Mesenteric fat pad (tissue), 1 donor: ENCODE measurements around the gene KCNK4. TPM values are rescaled to one million over a fixed set of nuclear protein-coding genes. Genes with fewer than 3 reads are reported as not detected.

Source experiments
- DNase-seq: peaks from one replicate; pipeline ENCODE4 v3.0.0-alpha.2; 2020; ENCODE audit warnings: low spot score
- total RNA-seq: library from RNA; stranded (reverse); fragmentation: NEBNext Ultra II Directional; extraction: Animal tissue kit (Norgen Biotek cat#: 25700); gene quantifications from one replicate; pipeline ENCODE4 v1.2.1, GENCODE V29; 2021
- donor health status: DM: yes; HTN: yes; CAD: no.

Gene KCNK4
- total RNA-seq, 1 donor from 2014 or later: not detected

DNA sequence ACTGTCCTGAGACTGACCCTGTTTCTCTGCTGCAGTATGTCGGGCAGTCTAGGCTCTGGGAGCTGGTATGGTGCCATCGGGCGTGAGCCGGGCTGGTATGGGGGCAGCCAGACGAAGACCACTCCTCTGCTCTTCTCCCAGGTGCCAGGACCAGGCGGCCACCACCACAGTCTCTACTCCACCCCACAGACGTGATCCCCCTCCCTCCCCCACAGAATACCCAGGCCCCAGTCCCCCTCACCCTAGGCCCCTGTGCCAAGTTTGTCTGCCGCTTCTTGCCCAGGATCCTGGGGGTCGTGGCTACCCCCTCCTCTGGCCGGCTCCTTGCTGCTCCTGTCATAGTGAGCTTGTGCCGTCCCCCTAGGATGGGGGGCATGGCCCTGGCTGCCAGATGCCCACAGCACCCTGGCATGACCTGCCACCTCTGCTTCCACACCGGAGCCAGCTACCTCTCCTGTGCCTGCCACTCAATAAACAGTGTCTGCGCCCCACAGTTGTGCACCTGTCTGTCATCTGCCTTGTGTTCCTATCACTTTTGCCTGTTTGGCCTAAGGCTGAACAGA, 2.0 kb upstream of the KCNK4 start:
- DNase-seq: no peak

DNA sequence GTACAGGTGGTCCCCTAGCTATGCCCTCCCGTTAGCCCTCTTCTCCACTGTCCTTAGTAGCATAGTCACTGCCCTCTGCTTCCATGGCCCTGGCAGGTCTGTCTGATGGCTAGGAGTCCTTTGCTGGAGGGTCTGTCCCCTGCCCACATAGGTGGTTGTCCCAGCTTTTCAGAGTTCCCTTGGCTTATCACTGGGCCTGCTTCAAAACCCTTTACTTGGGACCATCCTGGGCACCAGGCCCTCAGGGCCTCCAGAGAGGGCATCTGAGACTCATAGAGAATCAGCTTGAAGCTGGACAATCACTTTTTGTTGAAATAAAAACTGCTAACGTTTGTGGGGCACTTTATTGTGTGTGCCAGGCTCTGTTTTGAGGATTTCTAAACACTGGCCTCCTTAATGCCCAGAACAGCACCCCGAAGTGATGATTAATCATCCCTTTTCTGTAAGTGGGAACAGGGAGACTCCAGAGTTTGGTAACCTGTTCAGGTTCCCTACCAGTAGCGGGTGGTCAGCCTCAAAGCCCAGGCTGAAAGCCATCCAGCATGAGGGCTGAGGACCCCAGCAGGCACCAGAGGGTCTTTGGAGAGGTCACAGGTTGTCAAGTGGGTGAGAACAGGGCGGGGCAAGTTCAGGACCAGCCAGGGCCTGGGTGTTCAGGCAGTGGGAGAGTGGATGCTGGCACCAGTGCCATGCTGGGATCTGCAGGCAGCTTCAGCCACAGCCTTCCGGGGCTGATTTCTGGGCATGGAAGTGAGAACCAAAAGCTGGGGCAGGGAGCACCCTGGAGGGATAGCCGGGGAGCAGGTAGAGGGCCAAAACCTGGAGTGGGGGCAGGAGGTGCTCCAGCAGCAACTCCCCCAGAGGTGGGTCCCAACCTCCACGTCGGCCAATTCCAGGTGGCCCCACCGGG, 495 bp upstream of the KCNK4 start:
- DNase-seq: no peak

DNA sequence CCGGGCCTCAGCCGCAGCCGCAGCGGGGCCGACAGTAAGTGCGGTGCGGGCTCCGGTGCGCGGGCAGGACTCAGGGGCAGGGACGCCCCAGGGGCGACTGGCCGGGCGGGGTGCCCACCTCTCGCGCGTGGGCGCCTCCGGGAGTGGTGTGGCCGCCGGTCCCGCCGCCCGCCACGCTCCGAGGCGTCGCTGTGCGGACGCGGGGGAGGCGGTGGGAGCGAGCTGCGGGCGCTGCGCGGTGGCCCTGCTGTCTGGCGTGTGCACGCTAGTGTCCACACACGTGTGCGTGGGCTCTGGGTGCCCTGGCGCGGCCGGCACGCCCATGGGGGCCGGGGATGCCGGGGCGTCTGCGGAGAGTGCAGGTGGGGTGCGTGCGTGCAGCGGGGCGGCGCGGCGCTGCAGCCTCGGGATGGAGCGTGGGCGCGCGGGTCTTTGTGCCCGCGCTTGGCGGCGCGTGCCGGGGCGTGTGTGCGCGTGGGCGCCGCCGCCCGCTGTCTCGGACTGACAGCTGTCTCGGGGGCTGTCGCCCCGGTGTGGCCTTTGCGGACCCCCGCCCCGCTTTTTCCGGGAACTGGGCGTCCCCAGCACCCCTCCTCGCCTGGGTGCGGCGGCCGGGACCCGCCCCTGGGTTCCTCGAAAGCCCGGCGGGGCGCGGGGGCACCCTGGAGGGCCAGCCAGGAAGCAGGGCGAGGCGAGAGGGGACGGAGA, 804 bp downstream of the KCNK4 start:
- no peak for DNase-seq

DNA sequence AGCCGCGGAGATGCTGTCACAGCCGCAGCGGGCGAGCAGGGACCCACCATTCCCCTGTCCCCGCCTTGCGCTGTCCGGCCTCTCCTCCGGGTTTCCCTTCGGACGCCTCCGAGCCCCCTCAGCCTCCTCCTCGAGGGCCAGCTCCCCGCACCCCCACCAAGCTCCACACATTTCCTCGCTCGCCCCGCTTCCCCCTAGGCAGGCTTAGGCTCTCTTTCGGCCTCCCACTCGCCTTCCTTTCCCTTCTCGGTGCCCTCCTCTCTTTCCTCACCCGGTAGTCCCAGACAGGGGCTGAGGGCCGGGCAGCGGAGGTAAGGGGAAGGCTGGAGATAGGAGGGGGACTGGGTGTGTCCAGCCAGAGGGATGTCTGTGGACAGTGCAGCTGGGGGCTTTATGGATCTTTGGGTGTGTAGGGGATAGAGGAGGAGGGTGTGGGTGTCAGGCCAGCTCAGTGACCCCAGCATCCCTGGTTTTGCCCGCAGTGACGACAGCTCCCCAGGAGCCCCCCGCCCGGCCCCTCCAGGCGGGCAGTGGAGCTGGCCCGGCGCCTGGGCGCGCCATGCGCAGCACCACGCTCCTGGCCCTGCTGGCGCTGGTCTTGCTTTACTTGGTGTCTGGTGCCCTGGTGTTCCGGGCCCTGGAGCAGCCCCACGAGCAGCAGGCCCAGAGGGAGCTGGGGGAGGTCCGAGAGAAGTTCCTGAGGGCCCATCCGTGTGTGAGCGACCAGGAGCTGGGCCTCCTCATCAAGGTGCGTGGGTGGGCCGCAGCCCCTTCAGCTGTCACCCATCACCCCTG, 1.6 kb downstream of the KCNK4 start:
- no peak for DNase-seq

DNA sequence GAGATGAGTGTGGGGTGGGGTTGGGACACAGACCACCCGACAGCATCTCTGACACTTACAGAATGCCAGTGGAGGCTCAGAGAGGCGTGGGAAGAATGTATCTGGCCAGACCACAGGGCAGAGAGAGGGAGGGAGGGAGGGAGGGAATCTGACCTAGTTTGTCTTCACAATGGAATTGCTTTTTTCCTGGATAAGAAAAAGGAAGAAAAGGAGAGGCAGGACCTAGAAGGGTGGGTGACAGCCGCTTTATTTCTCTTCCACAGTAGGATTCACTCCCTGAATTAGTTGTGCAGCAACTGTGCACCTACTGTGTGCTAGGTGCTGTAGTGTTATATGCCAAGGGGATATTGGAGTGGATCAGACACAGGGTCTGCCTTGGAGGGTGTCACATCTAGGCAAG, 3.7 kb downstream of the KCNK4 start:
- no peak for DNase-seq

DNA sequence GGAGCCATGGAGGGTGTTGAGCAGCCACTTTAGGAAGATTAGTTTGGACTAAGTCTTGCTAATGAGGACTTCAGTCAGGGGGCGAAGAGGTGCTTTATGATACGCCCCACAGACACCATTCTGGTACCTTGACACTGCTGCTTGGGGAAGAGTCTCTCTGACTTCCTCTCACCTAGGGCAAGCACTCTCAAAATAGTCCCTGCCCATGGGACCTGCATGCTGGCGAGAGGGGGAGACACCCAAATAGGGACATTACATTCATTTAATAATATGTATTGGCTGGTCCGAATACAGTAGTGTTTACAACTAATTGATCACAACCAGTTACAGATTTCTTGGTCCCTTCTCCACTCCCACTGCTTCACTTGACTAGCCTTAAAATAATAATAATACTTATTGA, 4.7 kb downstream of the KCNK4 start:
- no peak for DNase-seq

DNA sequence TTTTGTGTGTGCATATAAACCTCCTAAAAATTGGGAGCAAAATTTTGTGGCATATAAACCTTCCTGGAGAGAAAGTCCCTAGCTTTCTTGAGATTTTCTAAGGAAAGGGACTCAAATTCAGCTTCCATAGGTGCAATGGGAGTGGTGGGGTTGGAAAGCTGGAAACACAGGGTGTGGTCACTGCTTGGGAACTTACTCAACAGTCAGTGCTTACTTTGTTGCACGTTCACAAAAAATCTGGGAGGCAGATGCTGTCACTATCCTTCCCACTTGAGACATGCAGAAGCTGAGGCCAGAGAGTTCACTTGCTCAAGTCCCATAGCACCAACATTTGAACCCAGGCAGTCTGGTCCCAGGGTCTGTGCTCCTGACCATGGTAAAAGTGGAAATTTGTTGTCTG, 5.1 kb downstream of the KCNK4 start:
- DNase-seq: no peak

DNA sequence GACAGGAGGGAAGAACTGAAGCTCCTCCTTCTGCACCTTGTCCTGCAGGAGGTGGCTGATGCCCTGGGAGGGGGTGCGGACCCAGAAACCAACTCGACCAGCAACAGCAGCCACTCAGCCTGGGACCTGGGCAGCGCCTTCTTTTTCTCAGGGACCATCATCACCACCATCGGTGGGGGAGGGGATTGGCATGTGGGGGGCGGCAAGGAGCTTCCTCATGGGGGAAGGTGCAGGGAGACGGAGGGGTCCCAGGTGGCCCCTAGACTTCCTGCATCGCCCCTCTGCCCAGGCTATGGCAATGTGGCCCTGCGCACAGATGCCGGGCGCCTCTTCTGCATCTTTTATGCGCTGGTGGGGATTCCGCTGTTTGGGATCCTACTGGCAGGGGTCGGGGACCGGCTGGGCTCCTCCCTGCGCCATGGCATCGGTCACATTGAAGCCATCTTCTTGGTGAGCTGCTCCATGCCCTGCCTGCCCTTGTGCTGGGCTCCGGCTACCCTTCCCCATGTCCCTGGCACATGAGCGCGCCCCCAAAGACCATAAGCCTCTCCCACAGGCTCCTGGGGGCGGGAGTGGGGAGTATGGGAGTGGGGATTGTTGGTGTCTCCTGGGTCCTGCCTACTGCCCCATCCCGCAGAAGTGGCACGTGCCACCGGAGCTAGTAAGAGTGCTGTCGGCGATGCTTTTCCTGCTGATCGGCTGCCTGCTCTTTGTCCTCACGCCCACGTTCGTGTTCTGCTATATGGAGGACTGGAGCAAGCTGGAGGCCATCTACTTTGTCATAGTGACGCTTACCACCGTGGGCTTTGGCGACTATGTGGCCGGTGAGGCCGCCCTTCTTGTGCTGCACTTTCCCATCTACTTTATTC, 6.0 kb downstream of the KCNK4 start:
- DNase-seq: no peak

DNA sequence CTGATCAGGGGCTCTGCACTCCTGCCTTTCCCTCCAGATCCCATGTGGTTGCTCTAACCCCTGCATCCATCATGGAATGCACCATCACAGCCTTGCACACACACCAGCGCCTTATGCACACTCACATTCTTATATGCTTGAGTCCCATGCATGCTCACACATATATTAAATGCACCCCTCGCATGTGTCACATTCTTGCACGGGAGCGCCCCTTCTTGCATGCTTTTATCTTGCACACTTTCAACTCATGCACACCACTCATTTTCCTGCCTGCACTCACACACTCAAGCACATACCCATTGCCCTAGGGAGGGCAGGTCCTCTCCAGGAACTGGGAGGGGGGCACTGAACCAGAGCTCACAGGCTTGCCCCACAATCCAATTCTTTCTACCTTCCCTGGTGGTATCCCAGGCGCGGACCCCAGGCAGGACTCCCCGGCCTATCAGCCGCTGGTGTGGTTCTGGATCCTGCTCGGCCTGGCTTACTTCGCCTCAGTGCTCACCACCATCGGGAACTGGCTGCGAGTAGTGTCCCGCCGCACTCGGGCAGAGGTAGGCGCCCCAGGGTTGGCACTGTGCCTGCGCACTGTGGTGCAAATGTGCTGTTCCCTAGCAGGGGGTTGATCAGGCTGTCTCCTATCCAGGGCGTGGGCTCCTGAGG, 6.7 kb downstream of the KCNK4 start:
- no peak for DNase-seq

DNA sequence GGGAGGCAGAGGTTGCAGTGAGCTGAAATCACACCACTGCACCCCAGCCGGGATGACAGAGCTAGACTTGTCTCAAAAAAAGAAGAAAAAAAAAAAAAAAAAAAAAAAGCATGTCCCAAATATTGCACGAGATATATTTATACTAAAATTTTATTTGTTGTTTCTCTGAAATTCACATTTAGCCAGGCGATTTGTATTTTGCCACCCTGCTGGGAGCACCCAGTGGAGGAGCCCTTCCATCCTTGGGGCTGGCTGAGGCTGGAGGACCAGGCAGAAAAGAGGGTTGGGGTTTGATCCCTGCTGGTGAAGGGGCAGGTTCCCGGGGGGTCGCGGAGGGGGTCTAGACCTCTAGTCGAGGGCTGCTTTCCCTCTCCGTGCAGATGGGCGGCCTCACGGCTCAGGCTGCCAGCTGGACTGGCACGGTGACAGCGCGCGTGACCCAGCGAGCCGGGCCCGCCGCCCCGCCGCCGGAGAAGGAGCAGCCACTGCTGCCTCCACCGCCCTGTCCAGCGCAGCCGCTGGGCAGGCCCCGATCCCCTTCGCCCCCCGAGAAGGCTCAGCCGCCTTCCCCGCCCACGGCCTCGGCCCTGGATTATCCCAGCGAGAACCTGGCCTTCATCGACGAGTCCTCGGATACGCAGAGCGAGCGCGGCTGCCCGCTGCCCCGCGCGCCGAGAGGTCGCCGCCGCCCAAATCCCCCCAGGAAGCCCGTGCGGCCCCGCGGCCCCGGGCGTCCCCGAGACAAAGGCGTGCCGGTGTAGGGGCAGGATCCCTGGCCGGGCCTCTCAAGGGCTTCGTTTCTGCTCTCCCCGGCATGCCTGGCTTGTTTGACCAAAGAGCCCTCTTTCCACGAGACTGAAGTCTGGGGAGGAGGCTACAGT, 8.1 kb downstream of the KCNK4 start:
- no peak for DNase-seq

DNA sequence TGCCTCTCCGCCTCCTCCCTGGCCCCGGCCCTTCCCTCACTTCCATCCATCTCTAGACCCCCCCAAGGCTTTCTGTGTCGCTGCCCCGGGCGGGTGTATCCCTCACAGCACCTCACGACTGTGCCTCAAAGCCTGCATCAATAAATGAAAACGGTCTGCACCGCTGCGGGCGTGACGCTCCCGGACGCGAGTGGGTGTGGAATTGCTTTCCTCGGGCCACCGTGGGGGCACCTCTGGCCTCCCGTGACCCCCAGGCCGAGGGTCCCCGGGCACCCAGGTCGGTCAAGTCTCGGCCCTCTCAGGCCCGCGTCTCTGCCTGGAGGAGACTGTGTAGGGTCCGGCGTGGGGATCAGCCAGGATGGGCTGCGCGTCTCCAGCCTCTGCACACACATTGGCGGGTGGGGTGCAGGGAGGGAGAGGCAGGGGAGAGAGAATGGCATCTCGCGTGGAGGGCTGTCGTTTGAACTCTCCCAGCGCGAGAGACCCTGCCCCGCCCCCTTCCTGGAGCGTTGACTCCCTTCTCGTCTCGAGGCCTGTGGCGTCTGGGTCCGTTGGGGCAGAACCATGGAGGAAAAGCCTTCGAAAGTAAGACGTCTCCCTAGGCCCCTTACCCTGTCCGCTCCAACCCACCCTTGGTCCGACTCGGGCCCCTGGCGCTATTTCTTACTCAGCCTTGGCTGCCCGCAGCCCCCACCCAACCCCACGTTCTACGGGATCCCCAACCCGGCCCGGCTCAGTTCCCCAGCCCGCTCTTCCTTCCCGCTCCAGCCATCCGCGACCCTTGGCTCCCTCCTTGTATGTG, 8.9 kb downstream of the KCNK4 start, which contains the start of gene CATSPERZ:
Gene CATSPERZ (plus strand): TSS at position 512 of the 802 bp plus-strand sequence. CDS start 53 bp downstream, at position 565.
- DNase-seq: no peak

DNA sequence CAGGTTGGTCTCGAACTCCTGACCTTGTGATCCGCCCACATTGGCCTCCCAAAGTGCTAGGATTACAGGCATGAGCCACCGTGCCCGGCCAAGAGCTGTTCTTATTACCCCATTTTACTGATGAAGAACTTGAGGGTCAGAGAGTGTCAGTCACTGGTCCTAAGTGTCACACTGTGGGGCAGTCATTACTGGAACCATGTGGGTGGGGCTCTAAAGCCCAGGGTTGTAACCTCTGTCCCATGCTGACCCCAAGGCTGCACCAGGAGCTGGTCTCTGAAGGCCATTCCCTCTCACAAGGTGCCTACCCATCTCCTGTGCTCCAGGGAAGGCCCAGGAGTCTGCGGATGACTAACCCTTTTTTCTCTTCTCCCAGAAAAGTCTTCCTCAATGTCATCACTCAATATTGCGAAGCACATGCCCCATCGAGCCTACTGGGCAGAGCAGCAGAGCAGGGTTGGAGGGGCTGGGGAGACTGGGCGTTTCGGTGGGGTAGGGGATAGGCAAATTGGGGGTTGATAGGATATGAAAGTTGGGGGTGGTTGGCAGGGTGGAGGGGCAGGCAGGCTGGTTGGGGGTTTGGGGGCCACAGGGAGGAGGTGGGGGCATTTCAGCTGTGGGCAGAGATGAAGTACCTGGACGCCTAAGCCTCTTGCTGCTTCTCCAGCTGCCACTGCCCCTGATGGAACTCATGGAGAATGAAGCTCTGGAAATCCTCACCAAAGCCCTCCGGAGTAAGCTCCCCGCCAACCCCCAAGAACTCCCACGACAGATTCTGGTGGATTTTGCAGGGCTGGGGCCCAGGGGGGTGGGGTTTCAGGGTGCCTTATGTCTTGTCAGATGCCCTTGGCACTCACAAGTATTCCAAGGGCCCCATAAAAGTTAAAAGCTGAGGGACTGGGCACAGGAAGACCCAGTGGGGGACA, 12.3 kb downstream of the KCNK4 start:
- DNase-seq: no peak

DNA sequence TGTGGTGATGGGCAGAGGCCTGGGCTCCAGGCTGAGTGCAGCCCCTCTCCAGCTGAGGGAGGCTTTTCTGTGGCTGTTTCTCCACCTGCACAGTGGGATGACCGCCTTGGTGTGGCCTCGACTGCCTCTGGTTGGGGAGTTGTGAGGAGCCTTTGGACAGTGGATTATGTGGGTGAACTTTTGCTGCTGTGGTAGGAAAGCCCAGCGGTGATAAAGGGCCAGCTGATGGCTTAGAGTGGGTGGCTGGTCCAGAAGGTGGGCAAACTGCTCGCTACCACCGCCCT, 12.9 kb downstream of the KCNK4 start:
- DNase-seq: no peak

DNA sequence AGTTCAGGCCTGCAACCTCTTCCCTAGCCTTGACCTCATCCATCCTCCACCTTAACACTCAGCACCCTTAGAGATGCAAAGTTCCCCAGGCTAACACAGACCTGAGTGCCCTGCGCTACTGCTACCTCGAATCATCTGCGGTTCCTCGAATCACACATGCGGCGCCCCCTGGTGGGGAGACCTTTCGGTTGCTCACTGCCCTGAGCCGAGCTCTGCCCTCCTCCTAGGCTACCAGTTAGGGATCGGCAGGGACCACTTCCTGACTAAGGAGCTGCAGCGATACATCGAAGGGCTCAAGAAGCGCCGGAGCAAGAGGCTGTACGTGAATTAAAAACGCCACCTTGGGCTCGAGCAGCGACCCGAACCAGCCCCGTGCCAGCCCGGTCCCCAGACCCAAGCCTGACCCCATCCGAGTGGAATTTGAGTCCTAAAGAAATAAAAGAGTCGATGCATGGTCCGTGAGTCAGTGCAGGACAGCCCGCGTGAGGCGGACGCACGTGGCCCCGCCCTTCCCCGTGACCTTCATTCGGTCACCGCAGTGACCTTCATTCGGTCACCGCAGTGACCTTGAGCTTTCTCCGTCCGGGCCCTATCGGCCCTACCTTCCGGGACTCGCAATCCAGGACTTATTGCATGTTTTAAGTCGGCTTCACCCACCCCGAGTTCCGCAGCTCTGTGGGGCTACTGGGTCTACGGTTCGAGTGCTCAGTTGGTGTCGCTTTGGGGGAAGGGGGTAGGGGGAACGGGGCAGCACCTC, 13.4 kb downstream of the KCNK4 start:
- peak; percentile 97 for DNase-seq

DNA sequence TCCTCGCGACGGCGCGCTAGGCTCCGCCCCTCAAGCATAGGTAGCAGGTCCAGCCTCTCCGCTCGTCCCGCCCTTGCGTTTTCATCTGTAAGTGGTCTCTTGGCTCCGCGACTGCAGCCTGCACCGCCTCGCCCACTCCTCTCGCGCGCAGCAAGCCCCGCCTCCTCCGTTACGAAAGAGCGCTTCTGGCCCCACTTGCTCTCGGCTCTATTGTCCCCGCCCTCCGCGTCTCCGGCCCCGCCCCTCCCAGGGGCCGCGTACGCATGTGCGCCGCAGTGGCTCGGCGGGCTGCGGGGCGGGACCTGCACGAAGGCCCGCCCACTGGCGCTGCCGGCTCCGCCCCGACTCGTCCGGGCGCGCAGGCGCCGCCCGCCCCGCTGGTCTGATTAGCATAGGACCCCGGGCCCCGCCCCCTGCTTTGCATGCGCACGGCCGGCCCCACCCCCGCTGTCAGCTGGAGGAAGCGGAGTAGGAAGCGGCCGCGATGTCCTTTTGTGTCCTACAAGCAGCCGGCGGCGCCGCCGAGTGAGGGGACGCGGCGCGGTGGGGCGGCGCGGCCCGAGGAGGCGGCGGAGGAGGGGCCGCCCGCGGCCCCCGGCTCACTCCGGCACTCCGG, 14.1 kb downstream of the KCNK4 start, which contains the start of gene ESRRA:
Gene ESRRA (plus strand): TSS at position 450 of the 616 bp plus-strand sequence. CDS start 1,656 bp downstream, outside the sequence.
- DNase-seq: peak; percentile 100
